ENCODE data around the gene MICA.
A peak's percentile ranks its signal among the peaks of the same experiment; 100 is the strongest.
"Not testable (repeated sequence)": the region's sequence is repeated elsewhere in the genome, so short reads cannot be mapped to it uniquely, and the experiment has no call there.

The MICA gene

DNA sequence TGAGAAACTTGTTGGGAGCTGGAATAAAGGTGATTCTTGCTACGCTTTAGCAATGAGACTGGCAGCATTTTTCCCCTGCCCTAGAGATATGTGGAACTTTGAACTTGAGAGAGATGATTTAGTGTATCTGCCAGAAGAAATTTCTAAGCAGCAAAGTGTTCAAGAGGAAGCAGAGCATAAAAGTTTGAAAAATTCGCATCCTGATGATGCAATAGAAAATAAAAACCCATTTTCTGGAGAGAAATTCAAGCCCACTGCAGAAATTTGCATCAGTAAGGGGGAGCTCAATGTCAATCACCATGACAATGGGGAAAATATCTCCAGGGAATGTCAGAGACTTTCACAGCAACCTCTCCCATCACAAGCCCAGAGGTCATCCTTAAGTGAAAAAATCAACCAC is 35.3 kb downstream of the MICA start:
- Histone ChIP-seq H3K36me3 (ENCODE audit: control insufficient read depth, insufficient read depth, low read length) (no peaks in the 10 kb centered on the region), H3K4me3 (ENCODE audit: low read depth, low read length) (no peak overlapping the region), H3K9ac (ENCODE audit: low read depth, low read length) (no peak overlapping the region), H3K4me1 (ENCODE audit: control insufficient read depth, insufficient read depth, low read length) (peaks cover 8% of the 10 kb centered on the region; the same call in 1 of the 2 replicates), H3K27me3 (ENCODE audit: control insufficient read depth, insufficient read depth, low read length) (peaks cover 25% of the 10 kb centered on the region), H3K27ac (ENCODE audit: low read depth, low read length) (no peak overlapping the region), H3K9me3 (ENCODE audit: control insufficient read depth, insufficient read depth, low read length) (peaks cover 11% of the 10 kb centered on the region)

DNA sequence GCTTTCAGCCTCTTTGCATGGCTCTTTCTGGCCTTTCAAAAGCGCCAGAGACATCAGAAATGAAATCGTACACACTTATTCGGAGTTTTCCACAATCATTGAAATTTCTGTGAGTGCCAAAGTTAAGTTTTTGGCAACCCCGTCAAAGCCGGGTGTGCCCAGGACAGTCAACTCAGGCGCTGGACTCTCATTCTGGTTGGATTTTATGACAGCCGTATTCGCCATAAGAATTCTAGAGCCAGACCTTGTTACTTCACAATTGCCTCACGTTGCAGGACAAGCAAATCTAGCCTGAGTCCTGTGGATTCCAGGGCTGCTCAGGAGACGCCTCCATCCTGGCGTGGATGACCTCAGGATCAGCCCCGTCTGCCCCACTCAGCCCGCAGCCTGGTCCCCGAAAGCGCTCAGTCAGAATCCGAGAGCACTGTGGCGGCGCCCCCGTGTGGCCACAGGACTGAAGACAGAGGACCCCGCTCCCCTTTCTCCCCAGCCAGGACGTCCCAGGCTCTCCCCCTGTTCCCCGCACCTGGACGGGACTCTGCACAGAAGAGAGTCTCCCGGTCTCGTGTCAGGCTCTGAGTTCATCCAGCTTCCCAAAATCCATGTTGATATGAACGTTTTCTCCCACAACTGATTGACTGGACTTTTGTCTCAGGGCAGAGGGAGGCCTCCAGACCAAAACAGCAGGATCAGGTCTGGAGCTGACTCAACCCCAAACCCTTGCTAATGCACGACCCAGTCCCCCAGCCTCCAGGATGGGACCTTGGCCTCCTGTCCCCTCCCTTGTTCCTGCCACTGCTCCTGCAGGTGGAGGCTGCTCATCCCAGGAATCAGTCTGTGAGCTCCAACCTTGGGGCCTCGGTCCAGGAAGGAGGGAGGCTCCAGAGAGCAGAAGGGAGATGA is 38.2 kb downstream of the MICA start:
- Histone ChIP-seq H3K36me3 (ENCODE audit: control insufficient read depth, insufficient read depth, low read length) (no peaks in the 10 kb centered on the region), H3K27ac (ENCODE audit: low read depth, low read length) (no peak overlapping the region), H3K4me3 (ENCODE audit: low read depth, low read length) (no peak overlapping the region), H3K4me1 (ENCODE audit: control insufficient read depth, insufficient read depth, low read length) (peaks cover 8% of the 10 kb centered on the region; the same call in 1 of the 2 replicates), H3K27me3 (ENCODE audit: control insufficient read depth, insufficient read depth, low read length) (peaks cover 29% of the 10 kb centered on the region), H3K9ac (ENCODE audit: low read depth, low read length) (no peak overlapping the region), H3K9me3 (ENCODE audit: control insufficient read depth, insufficient read depth, low read length) (peaks cover 11% of the 10 kb centered on the region)

DNA sequence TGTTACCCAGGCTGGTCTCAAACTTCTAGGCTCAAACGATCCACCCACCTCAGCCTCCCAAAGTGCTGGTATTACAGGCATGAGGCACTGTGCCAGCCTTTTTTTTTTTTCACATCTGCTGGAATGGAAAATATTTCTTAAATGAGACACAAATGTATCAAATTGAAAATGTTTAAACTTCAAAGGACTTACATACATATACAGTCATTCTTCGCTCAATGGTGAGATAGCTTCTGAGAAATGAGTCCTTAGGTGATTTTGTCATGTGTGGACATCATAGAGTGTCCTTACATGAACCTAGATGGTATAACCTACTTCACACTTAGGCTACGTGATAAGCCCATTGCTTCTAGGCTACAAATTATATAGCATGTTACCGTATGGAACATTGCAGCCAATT is 43.1 kb downstream of the MICA start:
- Histone ChIP-seq H3K9me3 (ENCODE audit: control insufficient read depth, insufficient read depth, low read length) (no peaks in the 10 kb centered on the region), H3K4me1 (ENCODE audit: control insufficient read depth, insufficient read depth, low read length) (peaks cover 7% of the 10 kb centered on the region; the same call in 1 of the 2 replicates), H3K4me3 (ENCODE audit: low read depth, low read length) (no peak overlapping the region), H3K27ac (ENCODE audit: low read depth, low read length) (no peak overlapping the region), H3K27me3 (ENCODE audit: control insufficient read depth, insufficient read depth, low read length) (peaks cover 18% of the 10 kb centered on the region), H3K9ac (ENCODE audit: low read depth, low read length) (no peak overlapping the region), H3K36me3 (ENCODE audit: control insufficient read depth, insufficient read depth, low read length) (no peaks in the 10 kb centered on the region)

DNA sequence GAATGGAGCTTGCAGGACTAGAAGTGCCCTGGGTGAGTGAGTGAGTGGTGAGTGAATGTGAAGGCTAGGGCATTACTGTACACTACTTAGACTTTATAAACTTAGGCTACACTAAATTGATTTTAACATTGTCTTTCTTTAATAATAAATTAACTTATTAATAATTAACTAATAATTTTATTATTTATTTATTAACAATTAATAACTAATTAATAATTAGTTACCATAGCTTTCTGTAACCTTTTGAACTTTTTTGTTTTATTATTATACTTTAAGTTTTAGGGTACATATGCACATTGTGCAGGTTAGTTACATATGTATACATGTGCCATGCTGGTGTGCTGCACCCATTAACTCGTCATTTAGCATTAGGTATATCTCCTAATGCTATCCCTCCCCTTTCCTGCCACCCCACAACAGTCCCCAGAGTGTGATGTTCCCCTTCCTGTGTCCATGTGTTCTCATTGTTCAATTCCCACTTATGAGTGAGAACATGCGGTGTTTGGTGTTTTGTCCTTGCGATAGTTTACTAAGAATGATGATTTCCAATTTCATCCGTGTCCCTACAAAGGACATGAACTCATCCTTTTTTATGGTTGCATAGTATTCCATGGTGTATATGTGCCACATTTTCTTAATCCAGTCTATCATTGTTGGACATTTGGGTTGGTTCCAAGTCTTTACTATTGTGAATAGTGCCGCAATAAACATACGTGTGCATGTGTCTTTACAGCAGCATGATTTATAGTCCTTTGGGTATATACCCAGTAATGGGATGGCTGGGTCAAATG is 43.8 kb downstream of the MICA start:
- H3K4me1 ChIP-seq (ENCODE audit: control insufficient read depth, insufficient read depth, low read length); H3K9me3 ChIP-seq (ENCODE audit: control insufficient read depth, insufficient read depth, low read length); H3K27ac ChIP-seq (ENCODE audit: low read depth, low read length); H3K36me3 ChIP-seq (ENCODE audit: control insufficient read depth, insufficient read depth, low read length); H3K4me3 ChIP-seq (ENCODE audit: low read depth, low read length); H3K9ac ChIP-seq (ENCODE audit: low read depth, low read length): not testable (repeated sequence)
- H3K27me3 ChIP-seq (ENCODE audit: control insufficient read depth, insufficient read depth, low read length) = peaks cover 12% of the 10 kb centered on the region

DNA sequence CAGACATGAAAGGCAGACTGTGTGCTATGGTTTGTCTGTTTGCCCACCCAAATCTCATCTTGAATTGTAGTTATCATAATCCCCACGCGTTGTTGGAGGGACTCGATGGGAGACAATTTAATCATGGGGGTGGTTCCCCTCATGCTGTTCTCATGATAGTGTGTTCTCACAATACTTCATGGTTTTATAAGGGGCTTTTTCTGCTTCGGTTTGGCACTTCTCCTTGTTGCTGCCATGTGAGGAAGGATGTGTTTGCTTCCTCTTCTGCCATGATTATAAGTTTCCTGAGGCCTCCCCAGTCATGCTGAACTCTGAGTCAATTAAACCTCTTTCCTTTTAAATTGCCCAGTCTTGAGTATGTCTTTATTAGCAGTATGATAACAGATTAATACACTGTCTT is 47.4 kb downstream of the MICA start:
- Histone ChIP-seq H3K27me3 (ENCODE audit: control insufficient read depth, insufficient read depth, low read length) (no peaks in the 10 kb centered on the region; the same call in none of the 2 replicates), H3K4me1 (ENCODE audit: control insufficient read depth, insufficient read depth, low read length) (no peaks in the 10 kb centered on the region), H3K9ac (ENCODE audit: low read depth, low read length) (no peak overlapping the region), H3K4me3 (ENCODE audit: low read depth, low read length) (no peak overlapping the region), H3K36me3 (ENCODE audit: control insufficient read depth, insufficient read depth, low read length) (no peaks in the 10 kb centered on the region), H3K9me3 (ENCODE audit: control insufficient read depth, insufficient read depth, low read length) (no peaks in the 10 kb centered on the region), H3K27ac (ENCODE audit: low read depth, low read length) (no peak overlapping the region)

DNA sequence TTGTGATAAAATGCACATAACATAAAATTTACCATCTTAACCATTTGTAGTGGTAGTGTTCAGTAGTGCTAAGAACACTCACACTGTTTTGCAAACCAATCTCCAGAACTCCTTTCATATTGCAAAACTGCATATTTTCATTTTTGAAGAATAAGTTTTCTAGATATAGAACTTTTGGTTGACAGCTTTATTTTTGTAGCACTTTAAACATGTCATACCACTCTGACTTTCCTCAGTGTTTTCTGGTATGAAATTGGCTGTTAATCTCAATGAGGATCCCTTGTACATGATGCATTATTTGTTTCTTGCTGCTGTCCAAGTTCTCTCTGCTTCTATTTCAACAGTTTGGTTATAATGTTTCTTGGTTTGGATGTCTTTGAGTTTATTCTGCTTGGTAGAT is 49.5 kb downstream of the MICA start:
- Histone ChIP-seq H3K4me3 (ENCODE audit: low read depth, low read length) (no peak overlapping the region), H3K27ac (ENCODE audit: low read depth, low read length) (no peak overlapping the region), H3K27me3 (ENCODE audit: control insufficient read depth, insufficient read depth, low read length) (peaks cover 5% of the 10 kb centered on the region), H3K36me3 (ENCODE audit: control insufficient read depth, insufficient read depth, low read length) (no peaks in the 10 kb centered on the region), H3K4me1 (ENCODE audit: control insufficient read depth, insufficient read depth, low read length) (no peaks in the 10 kb centered on the region), H3K9me3 (ENCODE audit: control insufficient read depth, insufficient read depth, low read length) (no peaks in the 10 kb centered on the region), H3K9ac (ENCODE audit: low read depth, low read length) (no peak overlapping the region)

DNA sequence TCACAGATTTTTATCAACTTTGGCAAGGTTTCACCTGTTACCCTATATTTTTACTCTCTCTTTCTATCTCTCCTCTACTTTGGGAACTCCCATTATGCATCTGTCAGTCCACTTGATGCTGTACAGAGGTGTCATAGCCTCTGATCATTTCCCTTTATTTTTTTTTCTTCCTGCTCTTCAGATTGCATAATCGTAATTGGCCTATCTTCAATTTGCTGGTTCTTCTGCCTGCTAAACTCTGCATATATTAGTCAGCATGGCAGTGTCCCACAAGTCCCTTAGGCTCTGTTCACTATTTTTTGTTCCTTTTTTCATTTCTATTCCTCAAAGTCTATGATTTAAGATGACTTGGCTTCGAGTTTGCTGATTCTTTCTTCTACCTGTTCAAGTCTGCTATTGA is 49.9 kb downstream of the MICA start:
- Histone ChIP-seq H3K36me3 (ENCODE audit: control insufficient read depth, insufficient read depth, low read length) (no peaks in the 10 kb centered on the region), H3K27ac (ENCODE audit: low read depth, low read length) (no peak overlapping the region), H3K4me1 (ENCODE audit: control insufficient read depth, insufficient read depth, low read length) (no peaks in the 10 kb centered on the region), H3K27me3 (ENCODE audit: control insufficient read depth, insufficient read depth, low read length) (peaks cover 5% of the 10 kb centered on the region), H3K4me3 (ENCODE audit: low read depth, low read length) (no peak overlapping the region), H3K9ac (ENCODE audit: low read depth, low read length) (no peak overlapping the region), H3K9me3 (ENCODE audit: control insufficient read depth, insufficient read depth, low read length) (no peaks in the 10 kb centered on the region)

DNA sequence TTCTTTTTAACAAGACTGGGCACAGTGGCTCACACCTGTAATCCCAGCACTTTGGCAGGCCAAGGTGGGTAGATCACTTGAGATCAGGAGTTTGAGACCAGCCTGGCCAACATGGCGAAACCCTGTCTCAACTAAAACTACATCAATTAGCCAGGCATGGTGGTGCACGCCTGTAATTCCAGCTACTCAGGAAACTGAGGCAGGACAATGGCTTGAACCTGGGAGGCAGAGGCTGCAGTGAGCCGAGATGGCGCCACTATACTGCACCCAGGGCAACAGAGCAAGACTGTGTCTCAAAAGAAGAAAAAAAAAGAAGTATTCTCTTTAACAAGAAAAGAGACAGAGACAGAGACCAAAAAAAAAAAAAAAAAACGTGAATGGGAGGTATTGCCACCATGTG is 56.5 kb downstream of the MICA start:
- H3K27ac ChIP-seq (ENCODE audit: low read depth, low read length); H3K4me1 ChIP-seq (ENCODE audit: control insufficient read depth, insufficient read depth, low read length); H3K9me3 ChIP-seq (ENCODE audit: control insufficient read depth, insufficient read depth, low read length); H3K9ac ChIP-seq (ENCODE audit: low read depth, low read length); H3K36me3 ChIP-seq (ENCODE audit: control insufficient read depth, insufficient read depth, low read length); H3K4me3 ChIP-seq (ENCODE audit: low read depth, low read length); H3K27me3 ChIP-seq (ENCODE audit: control insufficient read depth, insufficient read depth, low read length): not testable (repeated sequence)

DNA sequence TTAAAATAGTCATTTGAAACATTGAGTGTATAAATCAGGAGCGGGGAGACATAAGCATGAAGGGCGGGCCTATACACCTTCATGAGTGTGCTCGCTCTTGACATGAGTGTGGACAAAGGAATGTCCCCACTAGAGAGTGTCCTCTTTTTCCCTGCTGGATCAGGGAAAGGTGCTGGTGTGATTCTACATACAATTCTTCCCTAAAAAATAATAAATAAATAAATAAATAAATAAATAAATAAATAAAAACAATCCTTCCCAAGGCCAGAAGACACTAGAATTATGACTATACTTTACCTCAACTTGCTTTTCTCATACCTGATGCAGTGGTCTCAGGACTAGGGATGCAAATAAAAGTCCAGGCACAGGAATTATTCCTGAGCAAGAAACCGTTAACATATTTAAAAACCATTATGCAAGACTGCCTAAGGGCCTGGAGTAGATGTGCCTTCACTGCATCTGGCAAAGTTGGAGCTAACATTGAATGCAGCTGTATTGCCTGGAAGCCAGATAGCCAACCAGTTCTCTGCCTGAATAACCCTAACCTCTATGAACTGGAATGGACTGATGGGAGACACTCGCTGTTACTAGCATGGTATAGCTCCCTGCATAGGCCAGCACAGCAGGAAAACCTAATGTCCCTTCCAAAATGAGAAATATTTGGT is 57.1 kb downstream of the MICA start:
- Histone ChIP-seq H3K9ac (ENCODE audit: low read depth, low read length) (no peak overlapping the region), H3K27ac (ENCODE audit: low read depth, low read length) (no peak overlapping the region), H3K9me3 (ENCODE audit: control insufficient read depth, insufficient read depth, low read length) (no peaks in the 10 kb centered on the region), H3K4me1 (ENCODE audit: control insufficient read depth, insufficient read depth, low read length) (peaks cover 4% of the 10 kb centered on the region), H3K4me3 (ENCODE audit: low read depth, low read length) (no peak overlapping the region), H3K27me3 (ENCODE audit: control insufficient read depth, insufficient read depth, low read length) (peaks cover 5% of the 10 kb centered on the region; the same call in 1 of the 2 replicates), H3K36me3 (ENCODE audit: control insufficient read depth, insufficient read depth, low read length) (no peaks in the 10 kb centered on the region)

DNA sequence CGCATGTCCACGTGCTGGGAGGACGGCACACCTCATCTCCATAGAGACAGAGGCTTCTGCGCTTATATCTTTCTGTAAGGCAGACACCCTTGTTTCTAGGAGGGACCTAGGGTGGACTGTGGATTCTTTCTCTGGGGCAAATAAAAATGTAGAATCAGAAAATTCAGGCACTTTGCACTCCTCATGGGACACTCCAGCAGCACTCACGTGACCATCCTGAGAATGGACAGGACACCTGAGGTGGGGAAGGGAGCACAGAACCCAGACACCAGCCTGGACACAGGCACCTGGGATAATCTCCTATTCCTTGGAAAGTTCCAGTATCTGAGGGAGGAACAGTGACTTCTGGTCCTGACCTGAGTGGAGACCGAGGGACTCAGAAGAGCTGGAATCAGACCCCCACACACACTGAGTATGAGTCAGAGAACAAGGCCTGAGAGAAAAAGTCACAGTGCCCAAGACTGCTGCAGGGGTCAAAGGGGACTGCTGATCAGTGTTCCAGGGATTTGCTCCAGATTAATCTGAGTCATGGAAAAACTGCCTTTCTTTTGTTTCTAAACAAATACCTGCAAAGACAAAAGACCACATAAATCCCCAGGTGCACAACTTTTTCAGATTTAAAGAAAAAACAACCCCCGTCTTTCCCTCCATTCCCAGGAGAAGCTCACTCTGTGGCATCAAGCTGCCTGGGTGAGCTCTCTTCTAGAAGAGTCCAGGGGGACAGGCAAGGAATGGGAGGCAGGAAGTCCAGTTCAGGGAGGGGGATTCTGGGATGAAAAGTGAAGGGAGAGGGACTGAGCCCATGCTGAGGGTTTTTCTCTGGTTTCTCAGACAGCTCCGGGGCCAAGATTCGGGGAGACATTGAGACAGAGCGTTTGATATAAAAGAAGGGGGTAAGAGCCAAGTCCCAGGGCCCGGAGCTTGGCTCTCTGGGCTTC is 58.9 kb downstream of the MICA start:
- H3K9ac ChIP-seq (ENCODE audit: low read depth, low read length) = no peak overlapping the region
- H3K4me1 ChIP-seq (ENCODE audit: control insufficient read depth, insufficient read depth, low read length) = peaks cover 4% of the 10 kb centered on the region

More for the DNA sequence above, 58.9 kb downstream of the MICA start:
- Histone ChIP-seq H3K4me3 (ENCODE audit: low read depth, low read length) (no peak overlapping the region), H3K9me3 (ENCODE audit: control insufficient read depth, insufficient read depth, low read length) (no peaks in the 10 kb centered on the region), H3K36me3 (ENCODE audit: control insufficient read depth, insufficient read depth, low read length) (no peaks in the 10 kb centered on the region), H3K27me3 (ENCODE audit: control insufficient read depth, insufficient read depth, low read length) (no peaks in the 10 kb centered on the region), H3K27ac (ENCODE audit: low read depth, low read length) (peak overlapping the region; percentile 53)

Data from HUES48 (cell line).